CD4-positive, alpha-beta T cell treated with Interleukin-2 at 100 ng/mL for 4 hours (primary cell): ENCODE results near the gene DDX24.

ENCODE experiments used
- DNase-seq: peaks from one replicate; pipeline ENCODE4 v3.0.0-alpha.2; 2020; ENCODE audit warnings: low spot score

The DDX24 gene

DNA sequence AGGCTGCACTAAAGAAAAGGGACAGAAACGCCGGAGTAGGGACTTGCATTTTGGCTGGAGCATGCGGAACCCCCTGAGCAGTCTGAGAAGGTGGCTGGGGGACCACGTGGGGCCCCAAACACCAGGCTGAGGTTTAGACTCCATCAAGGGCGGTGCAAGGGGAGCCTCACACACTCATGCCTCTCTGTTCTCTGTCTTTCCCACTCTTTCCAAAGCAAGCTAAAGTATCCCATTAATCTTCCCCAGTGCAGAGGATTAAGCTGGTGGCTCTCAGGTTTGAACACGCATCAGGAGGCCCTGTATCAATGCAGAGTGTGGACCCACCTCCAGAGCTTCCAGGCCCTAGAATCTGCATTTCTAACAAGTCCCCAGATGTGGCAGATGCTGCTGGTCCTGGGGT lies 70.4 kb downstream of the DDX24 start:
- no peak for DNase-seq

DNA sequence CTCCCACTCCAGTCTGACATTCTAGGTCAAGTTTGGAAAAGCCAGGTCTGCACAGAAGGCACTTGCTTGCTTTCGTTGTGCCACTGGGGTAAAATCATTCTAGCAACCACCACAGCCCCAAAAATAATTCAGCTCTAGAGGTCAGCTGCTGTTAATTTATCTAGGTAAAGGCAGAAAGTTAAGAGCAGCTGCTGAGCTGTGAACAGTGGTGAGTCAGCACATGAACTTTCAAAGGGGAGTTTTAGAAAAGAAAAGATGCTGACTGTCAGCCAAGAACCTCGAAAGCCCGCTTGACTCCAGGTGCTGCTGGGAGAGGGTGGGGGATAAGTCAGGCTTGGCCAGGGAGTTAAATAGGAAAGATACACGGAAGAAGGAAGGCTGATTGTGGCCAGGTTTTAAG lies 71.2 kb downstream of the DDX24 start:
- DNase-seq: no peak

DNA sequence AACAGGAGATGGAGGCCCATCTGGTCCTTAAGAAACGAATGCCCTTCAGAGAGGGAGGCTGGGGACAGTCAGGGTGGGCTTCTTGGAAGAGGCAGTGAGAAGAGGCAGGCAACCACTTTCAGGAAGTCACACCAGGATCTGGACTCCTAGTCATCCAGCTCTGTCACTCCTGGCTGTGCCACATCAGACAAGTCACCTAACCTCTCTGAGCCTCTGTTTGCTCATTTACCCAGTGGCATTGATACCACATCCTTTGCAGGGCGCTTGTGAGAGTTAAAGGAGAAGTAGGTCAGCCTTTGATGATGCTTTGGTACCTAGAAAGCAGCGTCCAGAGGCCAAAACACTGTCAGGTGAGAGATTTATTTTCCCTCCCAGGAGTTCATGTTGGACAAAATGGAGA lies 72.8 kb downstream of the DDX24 start:
- DNase-seq: peak; percentile 24

DNA sequence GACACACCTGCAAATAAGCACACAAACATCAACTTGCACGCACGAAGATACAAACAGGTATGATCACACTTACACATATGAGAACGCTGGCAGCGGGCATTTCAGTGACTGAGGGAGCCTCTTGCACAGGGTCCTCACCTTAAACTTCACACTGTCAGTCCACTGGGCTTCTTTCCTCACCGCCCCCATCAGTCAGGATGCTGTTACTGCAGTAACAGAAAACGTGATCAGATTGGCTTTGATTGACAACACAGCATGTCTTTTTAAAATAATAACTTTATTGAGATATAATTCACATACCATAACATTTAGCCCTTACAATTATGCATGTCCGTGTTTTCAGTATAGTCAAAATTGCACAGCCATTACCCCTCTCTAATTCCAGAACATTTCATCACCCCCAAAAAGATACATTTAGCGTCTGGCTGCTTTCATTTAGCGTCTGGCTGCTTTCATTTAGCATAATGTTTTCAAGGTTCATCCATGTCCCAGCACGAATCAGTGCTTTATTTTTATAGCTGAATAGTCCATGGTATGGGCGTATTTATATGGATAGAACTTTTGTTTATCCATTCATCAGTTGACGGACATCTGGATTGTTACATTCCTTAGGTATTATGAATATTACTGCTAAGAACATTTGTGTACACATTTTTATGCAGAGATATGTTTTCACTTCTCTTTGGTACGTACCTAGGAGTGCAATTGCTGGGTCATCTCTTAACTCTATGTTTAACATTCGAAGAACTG lies 75.5 kb downstream of the DDX24 start:
- DNase-seq: peak; percentile 26

DNA sequence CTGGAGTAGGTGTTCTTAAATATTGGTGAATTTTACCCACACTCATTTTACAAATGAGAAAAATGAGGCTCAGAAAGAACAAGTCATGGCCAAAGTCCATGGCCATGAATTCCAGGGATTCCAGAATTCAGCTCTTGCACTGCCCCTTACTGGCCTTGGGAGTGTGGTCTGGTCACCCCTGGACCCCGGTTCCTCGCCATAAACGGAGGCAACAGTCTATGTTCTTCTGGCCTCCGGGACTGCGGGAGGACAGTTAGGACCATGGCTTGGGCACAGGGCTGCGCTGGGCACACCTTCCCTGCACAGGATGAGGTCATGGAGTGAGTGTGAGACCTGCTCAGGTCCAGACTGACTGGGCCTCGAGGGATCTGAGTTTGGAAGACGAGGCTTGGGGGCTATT lies 77.0 kb downstream of the DDX24 start:
- DNase-seq: no peak

DNA sequence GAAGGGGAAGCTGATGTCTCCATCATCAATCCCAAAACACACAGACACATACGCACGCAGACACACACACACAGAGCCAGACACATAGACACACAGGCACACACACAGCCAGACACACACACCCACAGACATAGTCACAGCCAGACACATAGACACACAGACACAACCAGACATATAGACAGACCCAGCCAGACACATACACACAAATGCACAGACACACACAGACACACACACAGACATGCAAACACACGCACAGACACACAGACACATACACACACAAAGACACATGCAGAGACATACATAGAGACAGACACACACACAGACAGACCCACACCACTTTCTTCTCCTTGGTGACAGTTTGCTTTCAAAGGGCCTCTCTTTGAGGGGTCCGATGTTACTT lies 77.6 kb downstream of the DDX24 start:
- no peak for DNase-seq

DNA sequence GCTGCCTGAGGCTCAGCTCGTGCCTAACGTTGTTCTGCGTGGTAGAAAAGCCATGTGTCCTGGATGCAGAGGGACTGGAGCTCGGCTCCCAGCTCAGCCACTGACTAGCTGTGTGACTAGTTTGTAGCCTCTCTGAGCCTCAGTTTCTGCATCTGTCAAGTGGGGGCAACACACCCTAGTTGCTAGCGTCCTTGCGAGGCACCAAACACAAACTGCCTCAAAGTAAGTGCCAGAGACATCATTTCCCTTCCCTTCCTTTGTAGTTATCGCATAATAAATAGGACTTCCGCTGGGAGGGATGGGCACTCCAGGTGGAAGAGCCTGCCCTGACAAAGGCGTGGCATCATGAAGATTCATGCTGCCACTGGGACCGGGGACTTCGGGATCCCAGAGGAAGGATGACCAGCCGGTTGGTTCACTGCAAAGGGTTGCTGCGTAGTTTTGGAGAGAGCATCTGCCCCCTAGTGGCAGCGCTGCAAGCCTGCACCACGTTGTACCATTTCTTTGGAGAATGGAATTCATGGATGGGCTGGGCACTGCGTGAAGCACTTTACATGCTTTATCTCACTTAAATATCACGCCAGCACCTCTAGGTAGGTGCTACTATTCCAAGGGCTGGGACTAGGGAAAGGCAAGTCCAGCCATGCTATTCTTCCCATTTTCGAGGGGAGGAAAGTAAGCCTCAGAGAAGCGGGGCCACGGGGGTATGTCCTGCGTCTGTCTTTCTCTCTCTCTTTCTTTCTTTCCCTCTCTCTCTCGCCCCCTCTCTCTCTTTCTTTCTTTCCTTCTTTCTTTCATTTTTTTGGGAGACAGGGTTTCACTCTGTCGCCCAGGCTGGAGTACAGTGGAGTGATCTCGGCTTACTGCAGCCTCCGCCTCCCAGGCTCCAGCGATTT lies 79.3 kb downstream of the DDX24 start:
- peak; percentile 68 for DNase-seq

DNA sequence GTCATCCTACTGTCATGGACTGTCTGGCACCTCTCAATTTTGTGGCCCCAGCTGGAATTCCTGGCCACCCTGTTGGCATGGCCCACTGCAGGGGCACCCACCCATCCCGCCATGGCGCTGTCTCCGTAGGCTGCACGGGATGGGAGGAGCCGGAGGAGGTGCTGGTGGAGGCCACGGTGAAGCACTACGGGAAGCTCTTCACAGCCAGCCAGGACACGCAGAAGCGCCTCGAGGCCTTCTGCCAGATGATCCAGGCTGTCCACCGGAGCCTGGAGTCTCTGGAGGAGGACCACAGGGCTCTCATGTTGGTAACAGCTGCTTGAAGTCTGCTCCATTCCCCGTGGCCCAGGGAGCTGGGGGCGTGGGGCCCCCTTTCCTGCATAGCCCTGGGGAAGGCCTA lies 80.0 kb downstream of the DDX24 start:
- DNase-seq: no peak

DNA sequence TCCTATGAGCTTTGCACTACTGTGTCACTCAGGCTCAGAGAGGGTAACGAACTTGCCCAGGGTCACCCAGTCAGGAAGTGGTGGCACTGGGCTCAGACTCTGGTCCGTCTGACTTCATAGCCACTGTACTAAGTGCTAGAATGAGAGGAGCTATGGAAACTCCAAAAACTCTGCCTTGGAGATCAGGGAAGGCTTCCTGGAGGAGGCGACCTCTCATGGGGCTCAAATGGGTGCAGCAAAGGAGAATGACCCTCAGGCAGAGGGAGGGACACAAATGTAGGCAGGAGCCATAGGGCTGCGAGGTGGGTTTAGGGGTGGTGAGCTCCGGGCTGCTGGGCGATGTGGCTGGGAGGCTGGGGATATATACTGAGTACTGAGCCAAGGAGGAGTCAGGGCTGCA lies 80.7 kb downstream of the DDX24 start:
- no peak for DNase-seq

DNA sequence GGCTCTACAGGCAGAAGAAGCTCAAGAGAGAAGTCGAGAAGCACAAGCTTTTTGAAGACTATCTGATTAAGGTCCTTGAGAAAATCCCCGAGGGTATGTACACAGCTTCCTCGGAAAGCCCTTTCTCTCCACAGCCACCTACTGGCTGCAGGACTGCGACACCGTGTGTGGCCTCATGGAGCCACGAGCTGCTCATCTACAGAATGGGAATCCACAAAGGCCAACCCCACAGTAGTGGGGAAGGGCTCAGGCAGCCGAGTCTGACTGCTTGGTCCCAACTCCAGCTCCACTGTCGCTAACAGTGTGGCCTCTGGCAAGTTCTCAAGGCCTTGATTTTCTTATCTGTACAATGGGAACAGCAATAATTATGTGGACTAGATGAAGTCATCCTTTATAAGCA lies 81.4 kb downstream of the DDX24 start:
- DNase-seq: no peak

DNA sequence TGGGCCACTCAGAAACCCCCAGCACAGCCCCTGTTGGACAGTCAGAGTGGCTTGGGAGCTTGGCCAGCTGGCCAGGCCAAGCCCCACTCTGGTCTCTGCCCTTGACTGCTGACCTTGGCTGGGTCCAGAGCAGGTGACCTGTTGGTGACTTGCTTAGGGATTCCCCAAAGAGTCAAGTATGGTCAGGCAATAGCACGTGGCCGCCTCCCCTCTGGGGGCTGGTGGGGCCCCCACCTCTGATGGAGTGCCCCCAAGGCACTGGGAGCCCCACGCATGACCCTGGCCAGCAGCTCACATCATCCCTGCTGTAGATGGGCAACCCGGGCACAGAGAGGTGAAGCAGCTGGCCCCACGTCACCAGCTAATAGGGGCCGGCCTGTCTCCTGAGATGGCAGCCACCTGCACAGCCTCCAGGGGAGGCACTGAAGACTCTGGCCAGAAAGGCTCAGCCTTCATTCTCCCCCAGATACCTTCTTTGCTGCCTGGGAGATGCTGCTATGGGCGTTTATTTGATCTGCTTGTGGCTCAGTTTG lies 82.1 kb downstream of the DDX24 start:
- DNase-seq: no peak
